ENCODE results near the gene CCDC102A. TPM values are rescaled to one million over a fixed set of nuclear protein-coding genes. Genes with fewer than 3 reads are reported as not detected.

CCDC102A gene
- total and polyA plus RNA-seq, 9 of the 15 experiments (the other 6 are each of a cell fraction or from before 2014, with no cell fraction given), result 0.03 to 4.9 (median 1.4) TPM

DNA sequence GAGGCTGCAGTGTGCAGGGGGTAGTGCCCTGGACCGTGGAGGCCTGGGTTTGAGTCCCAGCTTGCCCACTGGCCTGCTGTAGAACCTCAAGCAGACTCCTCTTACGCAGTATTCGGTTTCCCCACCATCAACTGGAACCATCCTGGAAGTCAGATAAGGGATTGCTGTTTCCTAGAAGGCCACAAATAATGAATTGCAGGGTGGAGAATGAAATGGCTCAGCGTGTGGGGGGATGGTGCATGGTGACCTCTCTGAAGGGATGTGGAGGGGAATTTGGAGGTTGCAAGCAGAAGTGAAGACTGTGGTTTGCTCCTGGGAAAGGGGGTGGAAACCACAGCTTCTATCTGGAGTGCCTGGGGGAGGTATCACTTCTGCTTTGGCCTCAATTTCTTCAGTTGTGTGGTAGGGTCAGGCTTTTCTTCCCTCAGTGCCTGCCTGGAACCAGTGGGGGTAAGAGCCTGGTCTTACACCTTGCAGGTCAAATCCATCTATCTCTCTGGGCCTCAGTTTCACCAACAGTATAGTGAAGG, 7.8 kb upstream of the CCDC102A start (continued):
- TF ChIP-seq, protein P1, sequence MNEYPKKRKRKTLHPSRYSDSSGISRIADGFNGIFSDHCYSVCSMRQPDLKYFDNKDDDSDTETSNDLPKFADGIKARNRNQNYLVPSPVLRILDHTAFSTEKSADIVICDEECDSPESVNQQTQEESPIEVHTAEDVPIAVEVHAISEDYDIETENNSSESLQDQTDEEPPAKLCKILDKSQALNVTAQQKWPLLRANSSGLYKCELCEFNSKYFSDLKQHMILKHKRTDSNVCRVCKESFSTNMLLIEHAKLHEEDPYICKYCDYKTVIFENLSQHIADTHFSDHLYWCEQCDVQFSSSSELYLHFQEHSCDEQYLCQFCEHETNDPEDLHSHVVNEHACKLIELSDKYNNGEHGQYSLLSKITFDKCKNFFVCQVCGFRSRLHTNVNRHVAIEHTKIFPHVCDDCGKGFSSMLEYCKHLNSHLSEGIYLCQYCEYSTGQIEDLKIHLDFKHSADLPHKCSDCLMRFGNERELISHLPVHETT (CRISPR knock-in tag; conservative IDR thresholded peaks at IDR 0.05 in 1 of 2, IDR thresholded peaks at IDR 0.05 in 1 of 2), result 0 out of 4 replicates have a peak, but pooled peaks of 1 of the 2 experiments have one; percentile 33
- no peak for TF ChIP-seq SNRNP70 (optimal IDR thresholded peaks at IDR 0.05; ENCODE audit: low read depth, low read length)
- TF ChIP-seq KLF16 (IDR thresholded peaks at IDR 0.05), result peak; percentile 57; the same call in 1 of the 2 replicates
- TF ChIP-seq NBN (IDR thresholded peaks at IDR 0.05; ENCODE audit: low read depth), result peak; percentile 54; the same call in 1 of the 2 replicates
- TF ChIP-seq, protein P2, sequence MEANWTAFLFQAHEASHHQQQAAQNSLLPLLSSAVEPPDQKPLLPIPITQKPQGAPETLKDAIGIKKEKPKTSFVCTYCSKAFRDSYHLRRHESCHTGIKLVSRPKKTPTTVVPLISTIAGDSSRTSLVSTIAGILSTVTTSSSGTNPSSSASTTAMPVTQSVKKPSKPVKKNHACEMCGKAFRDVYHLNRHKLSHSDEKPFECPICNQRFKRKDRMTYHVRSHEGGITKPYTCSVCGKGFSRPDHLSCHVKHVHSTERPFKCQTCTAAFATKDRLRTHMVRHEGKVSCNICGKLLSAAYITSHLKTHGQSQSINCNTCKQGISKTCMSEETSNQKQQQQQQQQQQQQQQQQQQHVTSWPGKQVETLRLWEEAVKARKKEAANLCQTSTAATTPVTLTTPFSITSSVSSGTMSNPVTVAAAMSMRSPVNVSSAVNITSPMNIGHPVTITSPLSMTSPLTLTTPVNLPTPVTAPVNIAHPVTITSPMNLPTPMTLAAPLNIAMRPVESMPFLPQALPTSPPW (CRISPR knock-in tag; IDR thresholded peaks at IDR 0.05), result peak; percentile 64

DNA sequence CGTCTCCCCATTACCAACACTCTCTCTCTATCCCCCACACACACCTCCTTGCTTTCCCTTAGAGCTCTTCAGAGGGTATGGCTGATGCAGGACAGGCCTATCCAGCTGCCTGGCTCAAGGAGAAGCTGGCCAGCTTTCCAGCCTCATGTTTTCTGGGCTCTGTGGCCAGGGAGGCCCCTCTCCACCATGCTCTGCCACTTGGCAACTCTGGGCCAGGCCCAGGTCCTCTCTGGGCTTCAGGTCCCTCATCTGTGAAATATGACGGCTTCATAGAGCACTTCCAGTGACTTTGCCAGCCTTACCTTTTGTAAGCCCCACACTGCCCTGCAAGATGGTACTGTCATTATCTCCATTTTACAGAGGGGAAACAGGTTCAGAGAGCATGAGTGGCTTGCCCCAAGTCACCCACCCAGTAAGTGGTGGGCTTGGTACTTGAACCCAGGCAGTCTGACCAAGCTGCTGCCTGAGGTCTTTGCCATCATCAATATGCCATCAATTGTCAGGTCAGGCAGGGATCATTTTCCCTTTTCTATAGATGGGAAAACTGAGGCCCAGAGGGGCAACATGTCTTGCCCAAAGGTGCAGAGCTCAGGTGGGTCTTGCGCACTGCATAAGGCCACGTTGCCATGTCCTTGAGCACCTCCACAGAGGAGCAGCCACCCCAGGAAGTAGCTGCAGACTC, 5.5 kb upstream of the CCDC102A start:
- Histone ChIP-seq H2AFZ (ENCODE audit: low read depth, low read length) (no peak overlapping the region), H3K9ac (ENCODE audit: insufficient read depth in 1 of 2, low read depth in 2 of 2, low read length in 2 of 2) (no peak overlapping the region; a peak in 1 of 4 replicates), H3K36me3 (ENCODE audit: control insufficient read depth, insufficient read depth, low read length) (no peaks in the 10 kb centered on the region), H3K4me3 (no peak overlapping the region), H3K79me2 (ENCODE audit: control insufficient read depth, insufficient read depth, low read length) (no peaks in the 10 kb centered on the region), H3K4me2 (ENCODE audit: insufficient read depth, low read length) (no peak overlapping the region), H3K9me3 (replicated peaks; ENCODE audit: control insufficient read depth, insufficient read depth, low read depth, low read length) (no peaks in the 10 kb centered on the region), H3K9me1 (ENCODE audit: control insufficient read depth, insufficient read depth, low read length) (no peaks in the 10 kb centered on the region), H4K20me1 (replicated peaks; ENCODE audit: control insufficient read depth, insufficient read depth, low read length) (no peaks in the 10 kb centered on the region), H3K4me1 (replicated peaks in 1 of 2; ENCODE audit: control insufficient read depth in 2 of 2, insufficient read depth in 2 of 2, low read length in 2 of 2) (peaks cover 15 to 34% of the 10 kb centered on the region in 2 experiments), H3K27me3 (ENCODE audit: control insufficient read depth in 2 of 2, insufficient read depth in 2 of 2, low read length in 2 of 2) (no peaks in the 10 kb centered on the region), H3K27ac (ENCODE audit: extremely low read depth, low read depth, low read length) (no peak overlapping the region)
- ChIA-PET CTCF (ENCODE audit: low intra/inter-chr PET ratio) (no interaction called here), POLR2A (interaction anchor here (0.5 to 1.1 kb wide), 7 partner anchors 11 to 262 kb away, joined by 3 read pairs; partner anchors contain the start of genes CIAPIN1 and COQ9)
- 47% methylated on average over 4 of the region's 4 CpGs for WGBS (ENCODE audit: insufficient coverage, low coverage, missing lambda C conversion rate)
- no peak for ATAC-seq
- no TSS peak for BruUV-seq (replicated peaks)
- DNase-seq (ENCODE audit: extremely low read depth in 1 of 4, low spot score in 3 of 4), result no peak
- in situ Hi-C loops (cut with MboI), result no loop called here
- intact Hi-C loops (cut with micrococcal nuclease), result no loop called here
- no peak for FAIRE-seq
- no peak for TF ChIP-seq PHF21A (IDR thresholded peaks at IDR 0.05; ENCODE audit: borderline replicate concordance, low read depth)
- TF ChIP-seq SNRNP70 (optimal IDR thresholded peaks at IDR 0.05; ENCODE audit: low read depth, low read length), result no peak
- no peak for TF ChIP-seq CBFA2T2 (conservative IDR thresholded peaks at IDR 0.05)
- no peak for TF ChIP-seq ZNF77 (CRISPR knock-in tag; IDR thresholded peaks at IDR 0.05)
- TF ChIP-seq, protein P3, sequence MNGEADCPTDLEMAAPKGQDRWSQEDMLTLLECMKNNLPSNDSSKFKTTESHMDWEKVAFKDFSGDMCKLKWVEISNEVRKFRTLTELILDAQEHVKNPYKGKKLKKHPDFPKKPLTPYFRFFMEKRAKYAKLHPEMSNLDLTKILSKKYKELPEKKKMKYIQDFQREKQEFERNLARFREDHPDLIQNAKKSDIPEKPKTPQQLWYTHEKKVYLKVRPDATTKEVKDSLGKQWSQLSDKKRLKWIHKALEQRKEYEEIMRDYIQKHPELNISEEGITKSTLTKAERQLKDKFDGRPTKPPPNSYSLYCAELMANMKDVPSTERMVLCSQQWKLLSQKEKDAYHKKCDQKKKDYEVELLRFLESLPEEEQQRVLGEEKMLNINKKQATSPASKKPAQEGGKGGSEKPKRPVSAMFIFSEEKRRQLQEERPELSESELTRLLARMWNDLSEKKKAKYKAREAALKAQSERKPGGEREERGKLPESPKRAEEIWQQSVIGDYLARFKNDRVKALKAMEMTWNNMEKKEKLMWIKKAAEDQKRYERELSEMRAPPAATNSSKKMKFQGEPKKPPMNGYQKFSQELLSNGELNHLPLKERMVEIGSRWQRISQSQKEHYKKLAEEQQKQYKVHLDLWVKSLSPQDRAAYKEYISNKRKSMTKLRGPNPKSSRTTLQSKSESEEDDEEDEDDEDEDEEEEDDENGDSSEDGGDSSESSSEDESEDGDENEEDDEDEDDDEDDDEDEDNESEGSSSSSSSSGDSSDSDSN (IDR thresholded peaks at IDR 0.05; ENCODE audit: borderline replicate concordance in 1 of 2, low read depth in 2 of 2, low read length in 2 of 2), result no peak
- TF ChIP-seq LCOR (CRISPR knock-in tag; IDR thresholded peaks at IDR 0.05), result no peak
- TF ChIP-seq KDM1A (IDR thresholded peaks at IDR 0.05), result no peak
- TF ChIP-seq, protein P4, sequence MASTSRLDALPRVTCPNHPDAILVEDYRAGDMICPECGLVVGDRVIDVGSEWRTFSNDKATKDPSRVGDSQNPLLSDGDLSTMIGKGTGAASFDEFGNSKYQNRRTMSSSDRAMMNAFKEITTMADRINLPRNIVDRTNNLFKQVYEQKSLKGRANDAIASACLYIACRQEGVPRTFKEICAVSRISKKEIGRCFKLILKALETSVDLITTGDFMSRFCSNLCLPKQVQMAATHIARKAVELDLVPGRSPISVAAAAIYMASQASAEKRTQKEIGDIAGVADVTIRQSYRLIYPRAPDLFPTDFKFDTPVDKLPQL (IDR thresholded peaks at IDR 0.05; ENCODE audit: extremely low read depth, insufficient read length), result no peak
- no peak for TF ChIP-seq ZNF253 (CRISPR knock-in tag; conservative IDR thresholded peaks at IDR 0.05)
- no peak for TF ChIP-seq FIP1L1 (IDR thresholded peaks at IDR 0.05; ENCODE audit: low read depth, low read length, poor library complexity, severe bottlenecking)

Measured in K562 (cell line).